Endothelial cell of umbilical vein (primary cell): ENCODE results near the gene OAF. TPM values are rescaled to one million over a fixed set of nuclear protein-coding genes. Genes with fewer than 3 reads are reported as not detected.

Experiments used
- BruUV-seq: library from RNA; stranded (reverse); fragments of 400-500 nt; replicated peaks from 2 replicates; lab custom pipeline; 2021; lab: Mats Ljungman, UMichigan
- CTCF ChIA-PET: fragments of 300-600, 350-600 bp; sonication (Branson Sonifier 250); formaldehyde crosslinking; loops from one replicate; lab custom pipeline; 2021; ENCODE audit warnings: antibody characterized with exemption, inconsistent platforms; lab: Charles Lee
- POLR2A ChIA-PET: fragments of 300-600, 350-600 bp; sonication (Branson Sonifier 250); formaldehyde crosslinking; loops from one replicate; lab custom pipeline; 2021; ENCODE audit warnings: antibody characterized with exemption, inconsistent platforms; lab: Charles Lee
- DNase-seq: peaks from one replicate; pipeline ENCODE4 v3.0.0-alpha.2; 2011; ENCODE audit warnings: low read depth, low spot score
- FAIRE-seq: peaks from 2 replicates; lab custom pipeline; 2011; peaks lifted over from hg19 to GRCh38; lab: Jason Lieb, UNC
- H2AFZ ChIP-seq: 2 replicates; pipeline ENCODE4 v1.6.0; 2012; ENCODE audit warnings: low read depth, low read length, control low read depth, inconsistent platforms
- H3K27ac ChIP-seq: 2 replicates; pipeline ENCODE4 v1.5.1; 2011; ENCODE audit warnings: low read depth, mild to moderate bottlenecking, control low read depth, low read length, moderate library complexity; ENCODE audit not compliant: insufficient read depth
- H3K27me3 ChIP-seq, 2 experiments: 2 replicates each; pipeline versions ENCODE4 v1.6.0 to v1.6.1; 2011; ENCODE audit warnings: low read length in 2 of 2, mixed read lengths in 1 of 2; ENCODE audit not compliant: control insufficient read depth in 2 of 2, insufficient read depth in 2 of 2
- H3K36me3 ChIP-seq, 2 experiments: 2 replicates in 1 of 2; 3 replicates in 1 of 2; pipeline ENCODE4 v1.5.1; 2011; ENCODE audit warnings: low read length in 2 of 2, mild to moderate bottlenecking in 1 of 2, moderate library complexity in 1 of 2; ENCODE audit not compliant: control insufficient read depth in 2 of 2, insufficient read depth in 2 of 2; ENCODE audit errors: extremely low read depth in 1 of 2
- H3K4me1 ChIP-seq: 3 replicates; pipeline ENCODE4 v1.5.1; 2011; ENCODE audit warnings: mild to moderate bottlenecking, low read length; ENCODE audit not compliant: control insufficient read depth, insufficient read depth; ENCODE audit errors: extremely low read depth
- H3K4me2 ChIP-seq: 2 replicates; pipeline ENCODE4 v1.6.1; 2011; ENCODE audit warnings: low read length, control low read depth, mixed read lengths; ENCODE audit not compliant: insufficient read depth
- H3K4me3 ChIP-seq, 3 experiments: fragments of 200-600 bp in 1 of 3; sonication (generic), shearing (Covaris generic) in 1 of 3; replicated peaks in 1 of 3; 2 replicates each; pipeline ENCODE4 v1.5.1; 2011 to 2016; ENCODE audit warnings: control low read depth in 3 of 3, low read length in 3 of 3, mild to moderate bottlenecking in 2 of 3, inconsistent platforms in 1 of 3, low read depth in 1 of 3, moderate library complexity in 1 of 3; ENCODE audit not compliant: insufficient read depth in 1 of 3
- H3K79me2 ChIP-seq: 2 replicates; pipeline ENCODE4 v1.6.0; 2012; ENCODE audit warnings: low read length, inconsistent platforms; ENCODE audit not compliant: control insufficient read depth, insufficient read depth
- H3K9ac ChIP-seq: replicated peaks from 2 replicates; pipeline ENCODE3; 2011; ENCODE audit warnings: low read length, control low read depth; ENCODE audit not compliant: insufficient read depth; ENCODE audit errors: extremely low read depth
- H3K9me1 ChIP-seq: replicated peaks from 3 replicates; pipeline ENCODE4 v1.6.0; 2011; ENCODE audit warnings: mild to moderate bottlenecking, low read length; ENCODE audit not compliant: control insufficient read depth, insufficient read depth; ENCODE audit errors: extremely low read depth
- H3K9me3 ChIP-seq: replicated peaks from 2 replicates; pipeline ENCODE4 v1.5.1; 2012; ENCODE audit warnings: low read length, inconsistent platforms; ENCODE audit not compliant: control insufficient read depth, insufficient read depth
- H4K20me1 ChIP-seq: replicated peaks from 2 replicates; pipeline ENCODE3; 2011; ENCODE audit warnings: mild to moderate bottlenecking, low read length; ENCODE audit not compliant: control insufficient read depth, insufficient read depth; ENCODE audit errors: extremely low read depth
- CTCF ChIP-seq, 2 donors: IDR thresholded peaks; 1 replicate in 1 of 2; 2 replicates in 1 of 2; pipeline ENCODE4 v1.5.1; 2011; ENCODE audit warnings: low read length in 2 of 2, mild to moderate bottlenecking in 2 of 2, moderate library complexity in 2 of 2, control low read depth in 1 of 2, inconsistent platforms in 1 of 2, low read depth in 1 of 2; ENCODE audit not compliant: insufficient read depth in 1 of 2; ENCODE audit errors: extremely low read depth in 1 of 2
- EZH2 ChIP-seq: IDR thresholded peaks from 2 replicates; pipeline ENCODE4 v1.6.1; 2012; ENCODE audit warnings: borderline replicate concordance, low read depth, mild to moderate bottlenecking, moderate library complexity, low read length, inconsistent platforms; ENCODE audit not compliant: severe bottlenecking
- MAX ChIP-seq: IDR thresholded peaks from 2 replicates; pipeline ENCODE4 v1.6.1; 2011; ENCODE audit not compliant: insufficient read depth, insufficient read length
- dilution Hi-C: fragments of 300-500 bp; cut with MboI; formaldehyde crosslinking; loops from one replicate; pipeline ENCODE4 v1.15.0; 2019; ENCODE audit warnings: low sequenced_read_pairs; ENCODE audit not compliant: extremely low pct_ligation_motif_present
- intact Hi-C: fragments of 100-400 bp; cut with micrococcal nuclease; formaldehyde crosslinking; loops from one replicate; pipeline ENCODE4 v1.10.0; 2022
- polyA plus RNA-seq, 4 experiments: library from polyadenylated mRNA; depleted of rRNA in 3 of 4; stranded (reverse) in 3 of 4; unstranded in 1 of 4; fragments of >200 nt; gene quantifications; 2 replicates each; pipeline versions ENCODE4 v1.2.1 to v1.2.3, GENCODE V29; 2011 to 2012; ENCODE audit warnings: missing spikeins in 1 of 4
- total RNA-seq: library from RNA; stranded (reverse); gene quantifications from 2 replicates; pipeline ENCODE4 v1.2.3, GENCODE V29; 2021

The OAF gene
- total and polyA plus RNA-seq, 2 donors (not counting 3 experiments of a cell fraction or from before 2014, with no cell fraction given) = 32.1 to 33.8 TPM

- no peak for TF ChIP-seq MAX
- no peak for TF ChIP-seq EZH2
- no peak for TF ChIP-seq CTCF (IDR thresholded peaks at IDR 0.05; ENCODE audit: extremely low read depth in 1 of 2, insufficient read depth in 1 of 2, low read depth in 1 of 2, low read length in 2 of 2)
- BruUV-seq = no TSS peak
- H3K27ac ChIP-seq = no peak overlapping the region
- H2AFZ ChIP-seq = no peak overlapping the region
- H3K27me3 ChIP-seq = no peaks in the 10 kb centered on the region
- peak overlapping the region; percentile 7 to 17 (median 12) for H3K4me3 ChIP-seq
- peak overlapping the region; percentile 63 for H3K4me2 ChIP-seq
- H3K9me3 ChIP-seq = no peaks in the 10 kb centered on the region
- peaks cover 41% of the 10 kb centered on the region for H3K4me1 ChIP-seq
- H3K9me1 ChIP-seq = no peaks in the 10 kb centered on the region
- dilution Hi-C loops (no loop called here), intact Hi-C loops (loop anchor here (5.0 to 10.0 kb wide), 4 partner anchors 352 to 858 kb away; partner anchors contain the start of gene NECTIN1)
- peak overlapping the region; percentile 29 for H3K9ac ChIP-seq
- peaks cover 9% of the 10 kb centered on the region for H3K79me2 ChIP-seq
- CTCF ChIA-PET = interaction anchor here (0.6 to 5.0 kb wide), 9 partner anchors 11 to 483 kb away, joined by 3 to 19 read pairs (median 6); partner anchors contain the start of gene NECTIN1
- FAIRE-seq (no peak), DNase-seq (peak; percentile 26)
- H3K36me3 ChIP-seq = no peaks in the 10 kb centered on the region
- no peaks in the 10 kb centered on the region for H4K20me1 ChIP-seq
- POLR2A ChIA-PET = interaction anchor here (0.6 kb wide), 1 partner anchor 165 kb away, joined by 3 read pairs; no protein-coding TSS in a partner anchor
Measured at GRCh38 chr11:120212259-120212878, 1.5 kb downstream of the OAF start.
